ENCODE results near the gene GMFB. TPM values are rescaled to one million over a fixed set of nuclear protein-coding genes. Genes with fewer than 3 reads are reported as not detected.
A peak's percentile ranks its signal among the peaks of the same experiment; 100 is the strongest.

Gene GMFB
- total RNA-seq (2014; rRNA removed) = 45.2 and 85.2 TPM in 2 replicates
- percentile 95 among the genes with signal in this experiment for Bru-seq, nascent RNA
- percentile 97 among the genes with signal in this experiment for BruChase-seq, experiment 1, labeled RNA remaining after a 6-hour chase
- percentile 96 among the genes with signal in this experiment for BruChase-seq, experiment 2, labeled RNA remaining after a 2-hour chase
- long read RNA-seq, full-length matches to known transcripts = 114 of 161 reads
- long read RNA-seq, partial matches to known transcripts = 7 of 161 reads
- long read RNA-seq, other reads (novel, unspliced or antisense) = 40 of 161 reads

- no TSS peak for BruUV-seq (replicated peaks)
- H3K27me3 ChIP-seq (ENCODE audit: low read length) = no peaks in the 10 kb centered on the region
- peak; percentile 68 for TF ChIP-seq CTCF (conservative IDR thresholded peaks at IDR 0.05; ENCODE audit: low read depth, low read length)
- no peak for TF ChIP-seq EZH2 (IDR thresholded peaks at IDR 0.05; ENCODE audit: low read length, unreplicated experiment)
- intact Hi-C loops (cut with micrococcal nuclease) = loop anchor here (1.0 kb wide), 4 partner anchors 21 to 122 kb away; partner anchors contain the start of genes CGRRF1 and CNIH1
- H3K4me1 ChIP-seq (ENCODE audit: insufficient read depth, low read length) = peaks cover 42% of the 10 kb centered on the region
- H4K20me1 ChIP-seq (ENCODE audit: low read length) = peaks cover 9% of the 10 kb centered on the region; the same call in 1 of the 2 replicates
- H3K79me2 ChIP-seq (ENCODE audit: low read length) = peaks cover 54% of the 10 kb centered on the region
- H3K9ac ChIP-seq (ENCODE audit: low read length) = peak within 1 kb of the TSS; percentile 86
- ChIA-PET CTCF (interaction anchor here (0.5 to 2.3 kb wide), 8 partner anchors 21 to 382 kb away, joined by 3 to 9 read pairs (median 4); partner anchors contain the start of gene CGRRF1), POLR2A (ENCODE audit: unreplicated experiment) (interaction anchor here (0.6 to 1.9 kb wide), 5 partner anchors 21 to 319 kb away, joined by 3 to 13 read pairs (median 8); partner anchors contain the start of gene CGRRF1)
- H3K4me3 ChIP-seq (ENCODE audit: low read length) = peak within 1 kb of the TSS; percentile 80
- no peaks in the 10 kb centered on the region; the same call in 1 of the 2 replicates for H3K36me3 ChIP-seq (ENCODE audit: low read depth, low read length)
- no peaks in the 10 kb centered on the region for H3K9me2 ChIP-seq (replicated peaks; ENCODE audit: low read length)
- H3K27ac ChIP-seq (ENCODE audit: low read length) = peak within 1 kb of the TSS; percentile 86
- DNase-seq (peak; percentile 99), ATAC-seq (peak; percentile 91)
- H2AFZ ChIP-seq (ENCODE audit: low read length) = peak within 1 kb of the TSS; percentile 96
- H3K4me2 ChIP-seq (ENCODE audit: low read length) = peak within 1 kb of the TSS; percentile 83
- no peaks in the 10 kb centered on the region for H3K9me3 ChIP-seq (ENCODE audit: low read length)
- H3F3A ChIP-seq (ENCODE audit: low read length, unreplicated experiment) = no peaks in the 10 kb centered on the region
These were observed at the start of gene GMFB for GRCh38 chr14:54488646-54489317. TSS of gene GMFB (minus strand) at chr14:54488980. CDS start at chr14:54488927, 53 bp downstream.

GRCh38 chr14:54538055-54538454, 49.3 kb upstream of the GMFB start:
- Histone ChIP-seq H3K27me3 (ENCODE audit: low read length) (no peaks in the 10 kb centered on the region), H3K4me3 (ENCODE audit: low read length) (no peak overlapping the region), H3K4me2 (ENCODE audit: low read length) (no peak overlapping the region), H3K36me3 (ENCODE audit: low read depth, low read length) (peaks cover 11% of the 10 kb centered on the region), H3F3A (ENCODE audit: low read length, unreplicated experiment) (no peaks in the 10 kb centered on the region), H3K9ac (ENCODE audit: low read length) (no peak overlapping the region), H3K9me2 (replicated peaks; ENCODE audit: low read length) (no peaks in the 10 kb centered on the region), H4K20me1 (ENCODE audit: low read length) (no peaks in the 10 kb centered on the region), H3K27ac (ENCODE audit: low read length) (no peak overlapping the region), H3K79me2 (ENCODE audit: low read length) (no peaks in the 10 kb centered on the region), H3K4me1 (ENCODE audit: insufficient read depth, low read length) (no peaks in the 10 kb centered on the region), H2AFZ (ENCODE audit: low read length) (no peak overlapping the region), H3K9me3 (ENCODE audit: low read length) (no peaks in the 10 kb centered on the region)
- TF ChIP-seq CTCF (conservative IDR thresholded peaks at IDR 0.05; ENCODE audit: low read depth, low read length) (no peak), EZH2 (IDR thresholded peaks at IDR 0.05; ENCODE audit: low read length, unreplicated experiment) (no peak), EZH2phosphoT487 (IDR thresholded peaks at IDR 0.05; ENCODE audit: borderline replicate concordance, low read length) (no peak)
- intact Hi-C loops (cut with micrococcal nuclease) = no loop called here
- no TSS peak for BruUV-seq (replicated peaks)
- CTCF ChIA-PET = no interaction called here
- POLR2A ChIA-PET (ENCODE audit: unreplicated experiment) = interaction anchor here (0.6 kb wide), 2 partner anchors 16 to 147 kb away, joined by 4 to 6 read pairs; no protein-coding TSS in a partner anchor
- DNase-seq (no peak), ATAC-seq (no peak)
